H1 (cell line): ENCODE results near the gene COL5A2. TPM values are rescaled to one million over a fixed set of nuclear protein-coding genes. Genes with fewer than 3 reads are reported as not detected.

ENCODE experiments used
- CTCF ChIA-PET: fragments of 300-600 bp; sonication (Branson Sonifier 250); formaldehyde crosslinking; loops from one replicate; lab custom pipeline; 2021; ENCODE audit not compliant: partially characterized antibody; lab: Charles Lee
- POLR2A ChIA-PET: fragments of 300-600 bp; sonication (Branson Sonifier 250); formaldehyde crosslinking; loops from one replicate; lab custom pipeline; 2021; ENCODE audit warnings: inconsistent platforms; ENCODE audit not compliant: partially characterized antibody; lab: Charles Lee
- DNase-seq, 2 experiments: peaks; one replicate each; pipeline versions ENCODE4 v3.0.0 to v3.0.0-alpha.2; 2010 to 2022; ENCODE audit warnings: low spot score in 2 of 2, low read depth in 1 of 2, mixed read lengths in 1 of 2
- FAIRE-seq: peaks from 2 replicates; lab custom pipeline; 2011; peaks lifted over from hg19 to GRCh38; lab: Jason Lieb, UNC
- H2AFZ ChIP-seq: 2 replicates; pipeline ENCODE4 v1.8.1; 2012; ENCODE audit warnings: low read length, inconsistent platforms
- H2AK5ac ChIP-seq: 2 replicates; pipeline ENCODE4 v1.6.1; 2013; ENCODE audit warnings: low read depth, low read length
- H2BK120ac ChIP-seq: replicated peaks from 2 replicates; pipeline ENCODE3; 2013; ENCODE audit warnings: low read depth, low read length, inconsistent platforms
- H2BK12ac ChIP-seq: 2 replicates; pipeline ENCODE4 v1.6.1; 2013; ENCODE audit warnings: low read depth, low read length
- H2BK15ac ChIP-seq: 2 replicates; pipeline ENCODE4 v1.6.1; 2013; ENCODE audit warnings: low read length
- H2BK20ac ChIP-seq: 2 replicates; pipeline ENCODE4 v1.6.1; 2013; ENCODE audit warnings: low read length
- H2BK5ac ChIP-seq: 2 replicates; pipeline ENCODE4 v1.6.1; 2013; ENCODE audit warnings: low read depth, low read length
- H3K14ac ChIP-seq: 2 replicates; pipeline ENCODE4 v1.6.1; 2013; ENCODE audit warnings: inconsistent platforms; ENCODE audit not compliant: insufficient read length
- H3K18ac ChIP-seq: 2 replicates; pipeline ENCODE4 v1.6.1; 2013; ENCODE audit warnings: low read length; ENCODE audit errors: extremely low read depth
- H3K23ac ChIP-seq: 2 replicates; pipeline ENCODE4 v1.6.1; 2013; ENCODE audit warnings: inconsistent platforms; ENCODE audit not compliant: insufficient read length
- H3K23me2 ChIP-seq: 2 replicates; pipeline ENCODE4 v1.6.1; 2013; ENCODE audit warnings: low read depth, low read length
- H3K27ac ChIP-seq: 2 replicates; pipeline ENCODE4 v1.6.1; 2011; ENCODE audit warnings: low read depth, low read length, inconsistent platforms
- H3K27me3 ChIP-seq, 4 experiments: replicated peaks in 1 of 4; 1 replicate in 1 of 4; 2 replicates in 3 of 4; pipeline versions ENCODE4 v1.6.1 to v1.8.1; 2011 to 2013; ENCODE audit warnings: low read length in 3 of 4, mild to moderate bottlenecking in 3 of 4, inconsistent platforms in 2 of 4, mixed read lengths in 2 of 4, moderate library complexity in 1 of 4; ENCODE audit not compliant: control insufficient read depth in 3 of 4, insufficient read depth in 3 of 4; ENCODE audit errors: extremely low read depth in 1 of 4
- H3K36me3 ChIP-seq, 4 experiments: 2 replicates each; pipeline versions ENCODE4 v1.6.1 to v1.8.1; 2011 to 2013; ENCODE audit warnings: mild to moderate bottlenecking in 4 of 4, low read length in 3 of 4, moderate library complexity in 2 of 4, control low read depth in 1 of 4, inconsistent platforms in 1 of 4; ENCODE audit not compliant: insufficient read depth in 4 of 4, control insufficient read depth in 2 of 4
- H3K4ac ChIP-seq: replicated peaks from 2 replicates; pipeline ENCODE3; 2013; ENCODE audit warnings: low read length, low read depth, mixed read lengths, inconsistent platforms; ENCODE audit not compliant: insufficient read length
- H3K4me1 ChIP-seq, 4 experiments: replicated peaks in 1 of 4; 1 replicate in 1 of 4; 2 replicates in 3 of 4; pipeline versions ENCODE4 v1.6.1 to v1.8.1; 2011 to 2013; ENCODE audit warnings: low read length in 3 of 4, inconsistent platforms in 2 of 4, mixed read lengths in 1 of 4; ENCODE audit not compliant: insufficient read depth in 4 of 4, control insufficient read depth in 3 of 4
- H3K4me2 ChIP-seq, 2 experiments: 2 replicates each; pipeline versions ENCODE4 v1.6.1 to v1.8.1; 2011 to 2013; ENCODE audit warnings: low read depth in 2 of 2, low read length in 2 of 2, control low read depth in 1 of 2, inconsistent platforms in 1 of 2, mild to moderate bottlenecking in 1 of 2; ENCODE audit not compliant: insufficient read depth in 1 of 2
- H3K4me3 ChIP-seq, 4 experiments: fragments of 200-600, 300-600 bp in 1 of 4; sonication (generic), shearing (Covaris generic), sonication (Bioruptor Twin) in 1 of 4; 2 replicates each; pipeline versions ENCODE4 v1.5.1 to v1.8.1; 2011 to 2016; ENCODE audit warnings: low read length in 4 of 4, low read depth in 3 of 4, control low read depth in 2 of 4, inconsistent platforms in 2 of 4, mild to moderate bottlenecking in 2 of 4, mixed read lengths in 1 of 4, moderate library complexity in 1 of 4; ENCODE audit not compliant: insufficient read depth in 2 of 4; ENCODE audit errors: extremely low read depth in 1 of 4
- H3K56ac ChIP-seq: replicated peaks from 2 replicates; pipeline ENCODE3; 2013; ENCODE audit warnings: low read depth, mild to moderate bottlenecking, mixed read lengths, low read length, inconsistent platforms; ENCODE audit not compliant: insufficient read length
- H3K79me1 ChIP-seq: 2 replicates; pipeline ENCODE4 v1.6.1; 2013; ENCODE audit warnings: low read depth, low read length, control low read depth
- H3K79me2 ChIP-seq, 2 experiments: 2 replicates each; pipeline versions ENCODE4 v1.6.1 to v1.8.1; 2012 to 2013; ENCODE audit warnings: low read length in 2 of 2, mild to moderate bottlenecking in 2 of 2, inconsistent platforms in 1 of 2; ENCODE audit not compliant: insufficient read depth in 2 of 2, control insufficient read depth in 1 of 2
- H3K9ac ChIP-seq, 4 experiments: replicated peaks in 1 of 4; 1 replicate in 1 of 4; 2 replicates in 3 of 4; pipeline versions ENCODE4 v1.6.1 to v1.8.1; 2011 to 2013; ENCODE audit warnings: low read depth in 3 of 4, low read length in 3 of 4, control low read depth in 2 of 4, mild to moderate bottlenecking in 2 of 4, moderate library complexity in 2 of 4, inconsistent platforms in 1 of 4; ENCODE audit errors: extremely low read depth in 1 of 4
- H3K9me3 ChIP-seq, 2 experiments: 2 replicates each; pipeline versions ENCODE4 v1.6.1 to v1.8.1; 2012 to 2013; ENCODE audit warnings: mild to moderate bottlenecking in 2 of 2, moderate library complexity in 2 of 2, control low read depth in 1 of 2, inconsistent platforms in 1 of 2, low read depth in 1 of 2, low read length in 1 of 2, mixed read lengths in 1 of 2; ENCODE audit not compliant: insufficient read depth in 2 of 2
- H4K20me1 ChIP-seq, 2 experiments: replicated peaks in 1 of 2; 2 replicates each; pipeline versions ENCODE3 to v1.8.1; 2011 to 2013; ENCODE audit warnings: inconsistent platforms in 2 of 2, low read length in 2 of 2, mild to moderate bottlenecking in 1 of 2; ENCODE audit not compliant: insufficient read depth in 2 of 2, control insufficient read depth in 1 of 2
- H4K5ac ChIP-seq: 2 replicates; pipeline ENCODE4 v1.6.1; 2013; ENCODE audit warnings: low read length, low read depth, mixed read lengths, inconsistent platforms; ENCODE audit not compliant: insufficient read length
- H4K8ac ChIP-seq: 2 replicates; pipeline ENCODE4 v1.8.0; 2013; ENCODE audit warnings: mild to moderate bottlenecking, moderate library complexity, low read length, inconsistent platforms; ENCODE audit not compliant: insufficient read depth; ENCODE audit errors: extremely low read depth
- H4K91ac ChIP-seq: replicated peaks from 2 replicates; pipeline ENCODE3; 2013; ENCODE audit warnings: low read length, mixed read lengths, inconsistent platforms; ENCODE audit not compliant: insufficient read length
- CBX5 ChIP-seq: fragments of 300-800, 300-1000 bp; sonication (generic); IDR thresholded peaks from 2 replicates; pipeline ENCODE4 v1.7.1; 2016; ENCODE audit warnings: antibody characterized with exemption, low read length, low read depth
- GABPA ChIP-seq: IDR thresholded peaks from 2 replicates; pipeline ENCODE4 v1.6.1; 2011; ENCODE audit warnings: mild to moderate bottlenecking, low read length, moderate library complexity, borderline replicate concordance; ENCODE audit not compliant: insufficient read depth
- JUN ChIP-seq: IDR thresholded peaks from 2 replicates; pipeline ENCODE4 v1.6.1; 2011; ENCODE audit warnings: low read depth, mild to moderate bottlenecking, improper control_type of control experiment, low read length
- MAFK ChIP-seq: IDR thresholded peaks from 2 replicates; pipeline ENCODE4 v1.6.1; 2012; ENCODE audit warnings: low read depth, mild to moderate bottlenecking, improper control_type of control experiment, low read length
- RFX5 ChIP-seq: IDR thresholded peaks from 2 replicates; pipeline ENCODE4 v1.6.1; 2011; ENCODE audit warnings: low read depth, low read length, improper control_type of control experiment, borderline replicate concordance
- TAF7 ChIP-seq: optimal IDR thresholded peaks from 2 replicates; pipeline ENCODE3; 2011; ENCODE audit warnings: low read depth, mild to moderate bottlenecking, inconsistent platforms, low read length, moderate library complexity, borderline replicate concordance
- WGBS, 2 experiments: shearing (Covaris generic) in 1 of 2; methylation state at CpG; one replicate each; pipeline versions ENCODE4 v1.1.6 to v1.1.7; 2013 to 2015; ENCODE audit warnings: low lambda C conversion rate in 2 of 2, mixed read lengths in 2 of 2, inconsistent platforms in 1 of 2, low coverage in 1 of 2, missing lambda C conversion rate in 1 of 2; ENCODE audit not compliant: insufficient replicate concordance in 2 of 2, insufficient coverage in 1 of 2, insufficient read length in 1 of 2; ENCODE audit errors: extremely low coverage in 1 of 2, missing lambda C conversion rate in 1 of 2; 5-methylcytosine and 5-hydroxymethylcytosine counted together
- polyA plus RNA-seq, 7 experiments: library from polyadenylated mRNA; depleted of rRNA in 3 of 7; stranded (reverse) in 5 of 7; unstranded in 2 of 7; fragments of >200 nt in 5 of 7; fragments of 200-250 nt in 2 of 7; gene quantifications; 1 replicate in 5 of 7; 2 replicates in 1 of 7; 4 replicates in 1 of 7; pipeline versions ENCODE4 v1.2.1 to v1.2.3, GENCODE V29; 2011 to 2013; ENCODE audit warnings: missing spikeins in 2 of 7, mixed read lengths in 2 of 7
- total RNA-seq: library from RNA; stranded (reverse); fragmentation: NEBNext Ultra II Directional; extraction: Animal tissue kit (Norgen Biotek cat#: 25700); gene quantifications from 2 replicates; pipeline ENCODE4 v1.2.1, GENCODE V29; 2021
- TF ChIP-seq, protein P1 (sequence below): IDR thresholded peaks from 2 replicates; pipeline ENCODE4 v1.6.1; 2012; ENCODE audit warnings: inconsistent platforms
- TF ChIP-seq, protein P2 (sequence below): IDR thresholded peaks from 2 replicates; pipeline ENCODE4 v1.6.1; 2011; ENCODE audit warnings: low read depth, mild to moderate bottlenecking, low read length; ENCODE audit not compliant: insufficient read depth
- TF ChIP-seq, protein P3 (sequence below): IDR thresholded peaks from 2 replicates; pipeline ENCODE4 v1.6.1; 2012; ENCODE audit warnings: inconsistent platforms

COL5A2 gene
- total and polyA plus RNA-seq, 2 of the 8 experiments (the other 6 are each of a cell fraction or from before 2014, with no cell fraction given): 4.7 to 24.2 TPM

DNA sequence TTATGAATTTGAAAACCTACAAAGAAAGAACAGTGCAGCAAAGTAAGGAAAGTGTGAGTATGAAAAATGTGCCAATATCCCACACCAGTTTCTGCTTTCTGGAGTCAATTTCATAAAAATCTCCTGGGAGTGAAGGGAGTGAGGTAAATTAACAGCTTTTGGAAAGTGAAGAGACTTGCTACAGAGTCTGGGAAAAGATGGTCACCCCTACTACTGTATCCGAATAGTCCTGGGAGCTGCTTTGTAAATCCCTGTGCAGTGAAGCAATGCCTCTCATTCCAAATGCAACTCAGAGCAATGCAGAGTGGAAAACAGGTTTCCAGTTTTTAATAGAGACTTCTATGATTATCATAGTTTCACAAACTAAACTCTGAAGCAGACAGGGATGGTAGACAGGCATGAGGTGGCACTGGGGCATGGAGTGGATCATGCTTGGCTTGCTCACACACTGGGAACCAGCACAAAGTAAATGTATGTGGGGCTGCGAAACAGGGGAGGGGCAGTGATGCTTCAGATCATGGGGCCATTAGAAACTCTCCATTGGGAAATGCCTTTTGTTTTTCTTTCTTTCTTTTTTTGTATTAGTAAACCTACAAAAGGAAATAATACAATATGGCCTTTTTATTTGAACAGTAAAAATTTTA, 10.6 kb downstream of the COL5A2 start:
- H3K27ac ChIP-seq: no peak overlapping the region
- H3K27me3 ChIP-seq: no peaks in the 10 kb centered on the region
- H3K23ac ChIP-seq: no peak overlapping the region
- no peak for FAIRE-seq
- H3K23me2 ChIP-seq: no peaks in the 10 kb centered on the region; the same call in 1 of the 2 replicates
- no peak for TF ChIP-seq TAF7
- TF ChIP-seq JUN: no peak
- TF ChIP-seq CBX5: no peak
- TF ChIP-seq, protein P1, sequence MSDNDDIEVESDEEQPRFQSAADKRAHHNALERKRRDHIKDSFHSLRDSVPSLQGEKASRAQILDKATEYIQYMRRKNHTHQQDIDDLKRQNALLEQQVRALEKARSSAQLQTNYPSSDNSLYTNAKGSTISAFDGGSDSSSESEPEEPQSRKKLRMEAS: no peak
- TF ChIP-seq RFX5: no peak
- TF ChIP-seq GABPA: no peak
- TF ChIP-seq, protein P2, sequence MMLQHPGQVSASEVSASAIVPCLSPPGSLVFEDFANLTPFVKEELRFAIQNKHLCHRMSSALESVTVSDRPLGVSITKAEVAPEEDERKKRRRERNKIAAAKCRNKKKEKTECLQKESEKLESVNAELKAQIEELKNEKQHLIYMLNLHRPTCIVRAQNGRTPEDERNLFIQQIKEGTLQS: no peak
- TF ChIP-seq, protein P3, sequence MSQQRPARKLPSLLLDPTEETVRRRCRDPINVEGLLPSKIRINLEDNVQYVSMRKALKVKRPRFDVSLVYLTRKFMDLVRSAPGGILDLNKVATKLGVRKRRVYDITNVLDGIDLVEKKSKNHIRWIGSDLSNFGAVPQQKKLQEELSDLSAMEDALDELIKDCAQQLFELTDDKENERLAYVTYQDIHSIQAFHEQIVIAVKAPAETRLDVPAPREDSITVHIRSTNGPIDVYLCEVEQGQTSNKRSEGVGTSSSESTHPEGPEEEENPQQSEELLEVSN: no peak
- no peak for TF ChIP-seq MAFK
- H4K5ac ChIP-seq: no peak overlapping the region
- 90% methylated on average over 2 of the region's 2 CpGs; no CpG with 5 or more reads in 1 of the 2 experiments for WGBS, 2 experiments
- H3K4me1 ChIP-seq: peaks cover 0 to 2% (median 0%) of the 10 kb centered on the region in 4 experiments; a peak in 1 of 7 replicates
- H3K4me2 ChIP-seq: no peak overlapping the region
- no peaks in the 10 kb centered on the region for H4K20me1 ChIP-seq
- H3K9me3 ChIP-seq: no peaks in the 10 kb centered on the region
- no peak overlapping the region for H3K4me3 ChIP-seq
- H2AFZ ChIP-seq: no peak overlapping the region
- ChIA-PET CTCF (interaction anchor here (0.7 to 2.5 kb wide), 6 partner anchors 10 to 1994 kb away, joined by 3 to 7 read pairs (median 3); partner anchors contain the start of gene COL5A2), POLR2A (no interaction called here)
- no peak overlapping the region for H2BK12ac ChIP-seq
- DNase-seq: no peak
- peak overlapping the region; percentile 67 for H4K91ac ChIP-seq
- H2BK20ac ChIP-seq: no peak overlapping the region
- no peaks in the 10 kb centered on the region; the same call in 1 of the 2 replicates for H3K79me1 ChIP-seq
- no peak overlapping the region for H3K18ac ChIP-seq
- no peak overlapping the region for H3K9ac ChIP-seq
- no peak overlapping the region for H3K4ac ChIP-seq
- no peaks in the 10 kb centered on the region for H3K36me3 ChIP-seq
- no peaks in the 10 kb centered on the region for H3K79me2 ChIP-seq
- no peak overlapping the region for H3K14ac ChIP-seq
- H3K56ac ChIP-seq: no peak overlapping the region
- no peak overlapping the region for H2BK120ac ChIP-seq
- H2BK15ac ChIP-seq: no peak overlapping the region
- no peak overlapping the region for H2BK5ac ChIP-seq
- no peak overlapping the region; the same call in 1 of the 2 replicates for H4K8ac ChIP-seq
- H2AK5ac ChIP-seq: no peak overlapping the region
